ENCODE measurements around the gene ECPAS. TPM values are rescaled to one million over a fixed set of nuclear protein-coding genes. Genes with fewer than 3 reads are reported as not detected.

The ECPAS gene

GRCh38 chr9:111316796-111317195, 167.4 kb downstream of the ECPAS start:
- H3K4me2 ChIP-seq (ENCODE audit: low read length): no peak overlapping the region
- no peak overlapping the region for H3K9ac ChIP-seq (ENCODE audit: low read depth, low read length)
- H3K9me3 ChIP-seq (replicated peaks; ENCODE audit: low read length): no peaks in the 10 kb centered on the region
- no peak overlapping the region for H3K4me3 ChIP-seq (ENCODE audit: low read length)
- H3K27me3 ChIP-seq (ENCODE audit: control insufficient read depth, insufficient read depth, low read length): no peaks in the 10 kb centered on the region
- no peaks in the 10 kb centered on the region for H3K4me1 ChIP-seq (ENCODE audit: control insufficient read depth, insufficient read depth, low read length)
- no peaks in the 10 kb centered on the region for H3K36me3 ChIP-seq (ENCODE audit: insufficient read depth, low read length)

Small RNA genes within 50 kb of the gene (small RNA-seq; reads per million reads assigned to genes)
- not detected for gene RNA5SP294

All from skeletal muscle satellite cell (primary cell).